Stomach (tissue), 4 donors: ENCODE results near the gene PPP1R16B.

Source experiments
- POLR2A ChIP-seq, 4 donors: fragments of 450-650 bp; IDR thresholded peaks; one replicate each; pipeline ENCODE4 v1.6.1; 2016; ENCODE audit warnings: antibody characterized with exemption in 4 of 4, control low read depth in 2 of 4, mild to moderate bottlenecking in 1 of 4, moderate library complexity in 1 of 4
- POLR2AphosphoS5 ChIP-seq, 3 donors: sonication (generic); formaldehyde crosslinking; IDR thresholded peaks; one replicate each; pipeline ENCODE4 v1.6.1; 2016; ENCODE audit warnings: antibody characterized with exemption in 3 of 3
- TF ChIP-seq, protein P1 (sequence below), 7 experiments: fragments of 450-650 bp in 4 of 7; fragments of 200-600 bp in 3 of 7; sonication (generic) in 3 of 7; IDR thresholded peaks; one replicate each; pipeline ENCODE4 v1.5.1; 2016 to 2019; ENCODE audit warnings: antibody characterized with exemption in 7 of 7, control low read depth in 2 of 7, mild to moderate bottlenecking in 1 of 7

DNA sequence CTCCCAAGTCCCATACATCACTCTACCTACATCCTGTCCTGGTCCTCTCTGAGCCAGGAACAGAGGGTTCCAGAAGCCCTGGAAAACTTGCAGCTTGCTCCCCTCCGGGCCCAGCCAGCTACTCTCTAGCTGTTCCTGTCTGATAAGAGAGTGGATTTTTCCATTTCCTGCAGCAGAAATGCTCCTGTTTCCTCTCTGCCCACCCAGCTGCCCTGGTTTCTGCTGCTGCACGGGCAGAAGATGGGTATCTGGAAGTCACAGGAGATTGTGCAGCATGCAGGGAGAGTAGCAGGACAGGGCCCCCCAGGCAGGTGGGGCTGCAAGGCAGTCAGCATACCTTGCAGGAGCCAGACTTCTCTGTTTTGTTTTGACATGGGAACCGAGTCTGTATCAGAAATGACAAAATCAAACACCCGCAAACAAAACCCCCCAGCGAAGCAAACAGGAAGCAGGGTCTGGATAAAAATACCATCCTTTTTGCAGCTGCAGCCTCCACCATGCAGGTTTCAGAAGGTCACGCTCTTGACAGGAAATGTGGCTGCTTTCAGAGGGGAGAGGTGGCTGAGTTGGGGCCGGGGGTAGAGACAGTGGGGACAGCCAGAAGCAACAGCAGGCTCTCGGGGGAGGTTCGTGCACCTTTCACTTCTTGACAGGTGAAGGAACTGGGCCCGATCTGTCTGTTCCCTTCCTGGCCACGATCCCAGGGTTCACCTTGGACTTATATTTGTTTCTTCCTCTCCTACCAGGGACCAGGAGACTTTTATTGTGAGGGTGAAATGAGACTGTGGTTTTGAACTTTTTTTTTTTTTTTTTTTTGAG lies 69.9 kb downstream of the PPP1R16B start:
- TF ChIP-seq, protein P1, sequence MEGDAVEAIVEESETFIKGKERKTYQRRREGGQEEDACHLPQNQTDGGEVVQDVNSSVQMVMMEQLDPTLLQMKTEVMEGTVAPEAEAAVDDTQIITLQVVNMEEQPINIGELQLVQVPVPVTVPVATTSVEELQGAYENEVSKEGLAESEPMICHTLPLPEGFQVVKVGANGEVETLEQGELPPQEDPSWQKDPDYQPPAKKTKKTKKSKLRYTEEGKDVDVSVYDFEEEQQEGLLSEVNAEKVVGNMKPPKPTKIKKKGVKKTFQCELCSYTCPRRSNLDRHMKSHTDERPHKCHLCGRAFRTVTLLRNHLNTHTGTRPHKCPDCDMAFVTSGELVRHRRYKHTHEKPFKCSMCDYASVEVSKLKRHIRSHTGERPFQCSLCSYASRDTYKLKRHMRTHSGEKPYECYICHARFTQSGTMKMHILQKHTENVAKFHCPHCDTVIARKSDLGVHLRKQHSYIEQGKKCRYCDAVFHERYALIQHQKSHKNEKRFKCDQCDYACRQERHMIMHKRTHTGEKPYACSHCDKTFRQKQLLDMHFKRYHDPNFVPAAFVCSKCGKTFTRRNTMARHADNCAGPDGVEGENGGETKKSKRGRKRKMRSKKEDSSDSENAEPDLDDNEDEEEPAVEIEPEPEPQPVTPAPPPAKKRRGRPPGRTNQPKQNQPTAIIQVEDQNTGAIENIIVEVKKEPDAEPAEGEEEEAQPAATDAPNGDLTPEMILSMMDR (IDR thresholded peaks at IDR 0.05): no peak
- TF ChIP-seq POLR2A (IDR thresholded peaks at IDR 0.05) (no peak), POLR2AphosphoS5 (IDR thresholded peaks at IDR 0.05) (no peak)
